HEK293 (cell line): ENCODE measurements around the gene BCAN.
"Not testable (repeated sequence)": the region's sequence is repeated elsewhere in the genome, so short reads cannot be mapped to it uniquely, and the experiment has no call there.

ENCODE experiments used
- CTCF ChIA-PET: fragments of 350-600 bp; formaldehyde crosslinking; extraction: SDS; loops from one replicate; lab custom pipeline; 2021; ENCODE audit warnings: antibody characterized with exemption; lab: Yijun Ruan, JAX
- POLR2A ChIA-PET: fragments of 300-600 bp; formaldehyde crosslinking; extraction: SDS; loops from one replicate; lab custom pipeline; 2020; ENCODE audit warnings: antibody characterized with exemption, inconsistent platforms; lab: Yijun Ruan, JAX
- H3K27ac ChIP-seq: fragments of 200-500 bp; sonication (Bioruptor generic); 2 replicates; pipeline ENCODE4 v1.5.1; 2014; ENCODE audit warnings: low read depth, low read length, control low read depth, inconsistent platforms; ENCODE audit errors: extremely low read depth
- H3K36me3 ChIP-seq, 2 experiments: fragments of 200-500 bp in 1 of 2; sonication (Bioruptor generic) in 1 of 2; 1 replicate in 1 of 2; 2 replicates in 1 of 2; pipeline ENCODE4 v1.5.1; 2014 to 2017; ENCODE audit warnings: inconsistent platforms in 2 of 2, low read length in 2 of 2; ENCODE audit not compliant: control insufficient read depth in 2 of 2, insufficient read depth in 1 of 2
- H3K4me1 ChIP-seq: fragments of 200-500 bp; sonication (Bioruptor generic); 2 replicates; pipeline ENCODE4 v1.5.1; 2014; ENCODE audit warnings: mild to moderate bottlenecking, low read length, inconsistent platforms; ENCODE audit not compliant: control insufficient read depth, insufficient read depth
- H3K4me3 ChIP-seq: 2 replicates; pipeline ENCODE4 v1.5.1; 2011; ENCODE audit warnings: low read depth, mild to moderate bottlenecking, control low read depth, low read length, moderate library complexity
- H3K9me3 ChIP-seq: fragments of 200-500 bp; sonication (Bioruptor generic); 2 replicates; pipeline ENCODE4 v1.5.1; 2014; ENCODE audit warnings: low read depth, low read length, inconsistent platforms; ENCODE audit not compliant: control insufficient read depth, insufficient read depth
- EGR2 ChIP-seq: fragments of 450-650 bp; formaldehyde crosslinking; IDR thresholded peaks from 2 replicates; pipeline ENCODE4 v1.5.1; 2016; ENCODE audit warnings: low read depth, missing biosample characterization, missing genetic modification characterization
- IKZF3 ChIP-seq: fragments of 450-650 bp; IDR thresholded peaks from 2 replicates; pipeline ENCODE4 v1.5.0; 2018; ENCODE audit warnings: missing biosample characterization, mild to moderate bottlenecking, missing genetic modification characterization, moderate library complexity
- KLF1 ChIP-seq: fragments of 450-650 bp; formaldehyde crosslinking; IDR thresholded peaks from 2 replicates; pipeline ENCODE4 v1.5.1; 2016; ENCODE audit warnings: missing biosample characterization, missing genetic modification characterization
- KLF8 ChIP-seq: fragments of 450-650 bp; formaldehyde crosslinking; IDR thresholded peaks from 2 replicates; pipeline ENCODE4 v1.5.1; 2016; ENCODE audit warnings: missing biosample characterization, missing genetic modification characterization
- MZF1 ChIP-seq: fragments of 450-650 bp; formaldehyde crosslinking; IDR thresholded peaks from 2 replicates; pipeline ENCODE4 v1.5.1; 2017; ENCODE audit warnings: missing biosample characterization, missing genetic modification characterization, borderline replicate concordance
- SP2 ChIP-seq: fragments of 450-650 bp; formaldehyde crosslinking; IDR thresholded peaks from 2 replicates; pipeline ENCODE4 v1.5.1; 2016; ENCODE audit warnings: missing biosample characterization, missing genetic modification characterization
- ZFP69B ChIP-seq: fragments of 450-650 bp; formaldehyde crosslinking; IDR thresholded peaks from 2 replicates; pipeline ENCODE4 v1.5.1; 2016; ENCODE audit warnings: missing biosample characterization, missing genetic modification characterization
- ZNF341 ChIP-seq: fragments of 450-650 bp; formaldehyde crosslinking; IDR thresholded peaks from 2 replicates; pipeline ENCODE4; 2016; ENCODE audit warnings: low read depth, missing biosample characterization, missing genetic modification characterization
- ZNF366 ChIP-seq: fragments of 450-650 bp; formaldehyde crosslinking; conservative IDR thresholded peaks from 2 replicates; pipeline ENCODE4 v1.5.1; 2016; ENCODE audit warnings: missing biosample characterization, missing genetic modification characterization
- ZNF391 ChIP-seq: fragments of 450-650 bp; formaldehyde crosslinking; IDR thresholded peaks from 2 replicates; pipeline ENCODE4 v1.5.1; 2016; ENCODE audit warnings: low read depth, missing biosample characterization, missing genetic modification characterization, borderline replicate concordance
- ZNF423 ChIP-seq: fragments of 450-650 bp; formaldehyde crosslinking; IDR thresholded peaks from 2 replicates; pipeline ENCODE4 v1.5.1; 2016; ENCODE audit warnings: missing biosample characterization, missing genetic modification characterization
- ZNF677 ChIP-seq: fragments of 450-650 bp; IDR thresholded peaks from 2 replicates; pipeline ENCODE4 v1.5.0; 2018; ENCODE audit warnings: missing biosample characterization, mild to moderate bottlenecking, missing genetic modification characterization, moderate library complexity
- ZNF777 ChIP-seq: fragments of 450-650 bp; formaldehyde crosslinking; IDR thresholded peaks from 2 replicates; pipeline ENCODE4 v1.5.1; 2017; ENCODE audit warnings: missing biosample characterization, missing genetic modification characterization, borderline replicate concordance
- TF ChIP-seq, protein P1 (sequence below): fragments of 450-650 bp; formaldehyde crosslinking; IDR thresholded peaks from 2 replicates; pipeline ENCODE4 v1.5.1; 2016; ENCODE audit warnings: missing biosample characterization, missing genetic modification characterization
- TF ChIP-seq, protein P2 (sequence below): IDR thresholded peaks from 2 replicates; pipeline ENCODE4 v1.6.1; 2011; ENCODE audit warnings: mild to moderate bottlenecking, low read depth, low read length, borderline replicate concordance
- TF ChIP-seq, protein P3 (sequence below): fragments of 450-650 bp; formaldehyde crosslinking; IDR thresholded peaks from 2 replicates; pipeline ENCODE4 v1.5.1; 2016; ENCODE audit warnings: missing biosample characterization, missing genetic modification characterization
- TF ChIP-seq, protein P4 (sequence below): fragments of 450-650 bp; formaldehyde crosslinking; IDR thresholded peaks from 2 replicates; pipeline ENCODE4 v1.5.1; 2016; ENCODE audit warnings: missing biosample characterization, missing genetic modification characterization

BCAN gene

DNA sequence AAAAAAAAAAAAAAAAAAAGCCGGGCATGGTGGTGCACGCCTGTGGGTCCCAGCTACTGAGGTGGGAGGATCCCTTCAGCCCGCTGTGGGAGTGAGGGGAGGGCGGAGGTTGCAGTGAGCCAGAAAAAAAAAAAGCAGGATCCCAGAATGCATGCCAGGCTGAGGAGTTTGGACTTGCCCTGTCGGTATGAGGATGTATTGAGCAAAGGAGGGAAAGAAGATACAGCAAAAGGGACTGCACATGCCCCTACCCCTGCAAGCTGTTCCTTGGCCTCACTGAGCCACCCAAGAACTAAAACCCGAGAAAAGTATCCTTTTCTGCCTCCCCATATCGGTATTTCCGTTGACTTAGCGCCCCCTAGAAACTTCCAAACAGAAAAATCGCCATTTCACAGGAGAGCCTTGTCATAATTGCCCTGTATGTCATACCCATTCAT, 39.3 kb upstream of the BCAN start (continued):
- TF ChIP-seq ZNF341, result peak; percentile 38; the same call in 1 of the 2 replicates
- 0 out of 2 replicates have a peak, but pooled peaks have one; percentile 13 for TF ChIP-seq ZNF391 (tag by site-specific recombination)
- TF ChIP-seq, protein P1, sequence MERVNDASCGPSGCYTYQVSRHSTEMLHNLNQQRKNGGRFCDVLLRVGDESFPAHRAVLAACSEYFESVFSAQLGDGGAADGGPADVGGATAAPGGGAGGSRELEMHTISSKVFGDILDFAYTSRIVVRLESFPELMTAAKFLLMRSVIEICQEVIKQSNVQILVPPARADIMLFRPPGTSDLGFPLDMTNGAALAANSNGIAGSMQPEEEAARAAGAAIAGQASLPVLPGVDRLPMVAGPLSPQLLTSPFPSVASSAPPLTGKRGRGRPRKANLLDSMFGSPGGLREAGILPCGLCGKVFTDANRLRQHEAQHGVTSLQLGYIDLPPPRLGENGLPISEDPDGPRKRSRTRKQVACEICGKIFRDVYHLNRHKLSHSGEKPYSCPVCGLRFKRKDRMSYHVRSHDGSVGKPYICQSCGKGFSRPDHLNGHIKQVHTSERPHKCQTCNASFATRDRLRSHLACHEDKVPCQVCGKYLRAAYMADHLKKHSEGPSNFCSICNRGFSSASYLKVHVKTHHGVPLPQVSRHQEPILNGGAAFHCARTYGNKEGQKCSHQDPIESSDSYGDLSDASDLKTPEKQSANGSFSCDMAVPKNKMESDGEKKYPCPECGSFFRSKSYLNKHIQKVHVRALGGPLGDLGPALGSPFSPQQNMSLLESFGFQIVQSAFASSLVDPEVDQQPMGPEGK, result peak; percentile 74
- TF ChIP-seq, protein P2, sequence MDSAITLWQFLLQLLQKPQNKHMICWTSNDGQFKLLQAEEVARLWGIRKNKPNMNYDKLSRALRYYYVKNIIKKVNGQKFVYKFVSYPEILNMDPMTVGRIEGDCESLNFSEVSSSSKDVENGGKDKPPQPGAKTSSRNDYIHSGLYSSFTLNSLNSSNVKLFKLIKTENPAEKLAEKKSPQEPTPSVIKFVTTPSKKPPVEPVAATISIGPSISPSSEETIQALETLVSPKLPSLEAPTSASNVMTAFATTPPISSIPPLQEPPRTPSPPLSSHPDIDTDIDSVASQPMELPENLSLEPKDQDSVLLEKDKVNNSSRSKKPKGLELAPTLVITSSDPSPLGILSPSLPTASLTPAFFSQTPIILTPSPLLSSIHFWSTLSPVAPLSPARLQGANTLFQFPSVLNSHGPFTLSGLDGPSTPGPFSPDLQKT, result peak; percentile 3; the same call in 1 of the 2 replicates
- peak; percentile 65 for TF ChIP-seq EGR2
- TF ChIP-seq ZFP69B (tag by site-specific recombination), result peak; percentile 79
- TF ChIP-seq KLF8 (tag by site-specific recombination), result 0 out of 2 replicates have a peak, but pooled peaks have one; percentile 23
- TF ChIP-seq SP2 (tag by site-specific recombination), result peak; percentile 24; the same call in 1 of the 2 replicates
- 0 out of 2 replicates have a peak, but pooled peaks have one; percentile 18 for TF ChIP-seq MZF1 (tag by site-specific recombination)
- TF ChIP-seq ZNF423, result no peak
- peak; percentile 65; the same call in 1 of the 2 replicates for TF ChIP-seq IKZF3 (tag by site-specific recombination)
- TF ChIP-seq, protein P3, sequence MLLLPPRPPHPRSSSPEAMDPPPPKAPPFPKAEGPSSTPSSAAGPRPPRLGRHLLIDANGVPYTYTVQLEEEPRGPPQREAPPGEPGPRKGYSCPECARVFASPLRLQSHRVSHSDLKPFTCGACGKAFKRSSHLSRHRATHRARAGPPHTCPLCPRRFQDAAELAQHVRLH (tag by site-specific recombination), result 0 out of 2 replicates have a peak, but pooled peaks have one; percentile 28
- peak; percentile 39; the same call in 1 of the 2 replicates for TF ChIP-seq KLF1
- no peak for TF ChIP-seq ZNF777 (tag by site-specific recombination)
- peak; percentile 22; the same call in 1 of the 2 replicates for TF ChIP-seq ZNF366 (tag by site-specific recombination)
- TF ChIP-seq, protein P4, sequence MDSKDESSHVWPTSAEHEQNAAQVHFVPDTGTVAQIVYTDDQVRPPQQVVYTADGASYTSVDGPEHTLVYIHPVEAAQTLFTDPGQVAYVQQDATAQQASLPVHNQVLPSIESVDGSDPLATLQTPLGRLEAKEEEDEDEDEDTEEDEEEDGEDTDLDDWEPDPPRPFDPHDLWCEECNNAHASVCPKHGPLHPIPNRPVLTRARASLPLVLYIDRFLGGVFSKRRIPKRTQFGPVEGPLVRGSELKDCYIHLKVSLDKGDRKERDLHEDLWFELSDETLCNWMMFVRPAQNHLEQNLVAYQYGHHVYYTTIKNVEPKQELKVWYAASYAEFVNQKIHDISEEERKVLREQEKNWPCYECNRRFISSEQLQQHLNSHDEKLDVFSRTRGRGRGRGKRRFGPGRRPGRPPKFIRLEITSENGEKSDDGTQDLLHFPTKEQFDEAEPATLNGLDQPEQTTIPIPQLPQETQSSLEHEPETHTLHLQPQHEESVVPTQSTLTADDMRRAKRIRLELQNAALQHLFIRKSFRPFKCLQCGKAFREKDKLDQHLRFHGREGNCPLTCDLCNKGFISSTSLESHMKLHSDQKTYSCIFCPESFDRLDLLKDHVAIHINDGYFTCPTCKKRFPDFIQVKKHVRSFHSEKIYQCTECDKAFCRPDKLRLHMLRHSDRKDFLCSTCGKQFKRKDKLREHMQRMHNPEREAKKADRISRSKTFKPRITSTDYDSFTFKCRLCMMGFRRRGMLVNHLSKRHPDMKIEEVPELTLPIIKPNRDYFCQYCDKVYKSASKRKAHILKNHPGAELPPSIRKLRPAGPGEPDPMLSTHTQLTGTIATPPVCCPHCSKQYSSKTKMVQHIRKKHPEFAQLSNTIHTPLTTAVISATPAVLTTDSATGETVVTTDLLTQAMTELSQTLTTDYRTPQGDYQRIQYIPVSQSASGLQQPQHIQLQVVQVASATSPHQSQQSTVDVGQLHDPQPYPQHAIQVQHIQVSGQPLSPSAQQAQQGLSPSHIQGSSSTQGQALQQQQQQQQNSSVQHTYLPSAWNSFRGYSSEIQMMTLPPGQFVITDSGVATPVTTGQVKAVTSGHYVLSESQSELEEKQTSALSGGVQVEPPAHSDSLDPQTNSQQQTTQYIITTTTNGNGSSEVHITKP (tag by site-specific recombination), result peak; percentile 63
- TF ChIP-seq ZNF677 (tag by site-specific recombination), result no peak

DNA sequence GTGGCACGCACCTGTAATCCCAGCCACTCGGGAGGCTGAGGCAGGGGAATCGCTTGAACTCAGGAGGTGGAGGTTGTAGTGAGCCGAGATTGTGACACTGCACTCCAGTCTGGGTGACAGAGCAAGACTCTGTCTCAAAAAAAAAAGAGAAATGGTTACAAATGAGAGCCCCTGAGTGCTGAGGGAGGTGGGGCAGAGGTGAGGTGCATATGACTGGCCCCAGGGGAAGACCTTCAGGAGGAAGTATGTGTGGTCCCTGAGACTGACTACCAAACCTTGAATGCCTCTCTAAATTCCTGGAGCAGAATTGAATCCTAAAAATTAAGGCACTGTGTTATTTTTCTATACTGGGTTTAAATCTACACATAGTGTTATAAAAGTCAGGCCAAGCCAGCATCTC, 34.6 kb upstream of the BCAN start:
- H3K4me1 ChIP-seq, H3K9me3 ChIP-seq, H3K4me3 ChIP-seq, POLR2A ChIA-PET, CTCF ChIA-PET, H3K27ac ChIP-seq, H3K36me3 ChIP-seq: not testable (repeated sequence)
